A673 (cell line): ENCODE results near the gene ABCG1. TPM values are rescaled to one million over a fixed set of nuclear protein-coding genes. Genes with fewer than 3 reads are reported as not detected.

ENCODE experiments used
- BruUV-seq: library from RNA; stranded (reverse); fragments of 400-500 nt; replicated peaks from 2 replicates; lab custom pipeline; 2021; lab: Mats Ljungman, UMichigan
- CTCF ChIA-PET: fragments of 300-600 bp; sonication (Branson Sonifier 250); formaldehyde crosslinking; loops from one replicate; lab custom pipeline; 2022; ENCODE audit warnings: antibody characterized with exemption; lab: Charles Lee
- POLR2A ChIA-PET: fragments of 300-600 bp; sonication (Branson Sonifier 250); formaldehyde crosslinking; loops from one replicate; lab custom pipeline; 2022; ENCODE audit warnings: antibody characterized with exemption; ENCODE audit not compliant: low non-redundant PET; lab: Charles Lee
- DNase-seq: peaks from one replicate; pipeline ENCODE4 v3.0.0-alpha.2; 2015; ENCODE audit warnings: low spot score
- H3K27ac ChIP-seq: fragments of 200-600 bp; sonication (generic); 2 replicates; pipeline ENCODE4 v1.5.1; 2016; ENCODE audit warnings: mixed run types, low read depth, mild to moderate bottlenecking, mixed read lengths, antibody characterized with exemption, low read length; ENCODE audit not compliant: poor library complexity, severe bottlenecking
- H3K27me3 ChIP-seq: fragments of 200-600 bp; sonication (generic); replicated peaks from 2 replicates; pipeline ENCODE4 v1.6.1; 2017; ENCODE audit warnings: mixed run types, low read depth, mild to moderate bottlenecking, mixed read lengths, antibody characterized with exemption, low read length; ENCODE audit not compliant: insufficient read depth, poor library complexity
- H3K36me3 ChIP-seq: fragments of 200-600 bp; sonication (generic); 2 replicates; pipeline ENCODE4 v1.6.1; 2016; ENCODE audit warnings: mixed run types, mild to moderate bottlenecking, mixed read lengths, antibody characterized with exemption, low read length; ENCODE audit not compliant: insufficient read depth, poor library complexity, severe bottlenecking
- H3K4me1 ChIP-seq: fragments of 200-600 bp; sonication (generic); 2 replicates; pipeline ENCODE4 v1.6.1; 2017; ENCODE audit warnings: mixed run types, mild to moderate bottlenecking, mixed read lengths, antibody characterized with exemption, low read length; ENCODE audit not compliant: insufficient read depth, poor library complexity, severe bottlenecking
- H3K4me3 ChIP-seq: fragments of 200-600 bp; sonication (generic); 2 replicates; pipeline ENCODE4 v1.5.1; 2016; ENCODE audit warnings: low read depth, mixed run types, mild to moderate bottlenecking, mixed read lengths, low read length; ENCODE audit not compliant: poor library complexity, severe bottlenecking
- H3K9me3 ChIP-seq: fragments of 200-600 bp; sonication (generic); 2 replicates; pipeline ENCODE4 v1.6.1; 2016; ENCODE audit warnings: mixed run types, low read depth, mild to moderate bottlenecking, mixed read lengths, antibody characterized with exemption, low read length; ENCODE audit not compliant: poor library complexity, severe bottlenecking
- CTCF ChIP-seq: fragments of 300-800, 200-600 bp; sonication (generic); conservative IDR thresholded peaks from 2 replicates; pipeline ENCODE4 v1.5.1; 2017; ENCODE audit warnings: low read depth, mild to moderate bottlenecking, antibody characterized with exemption, low read length, moderate library complexity, mixed read lengths
- EZH2 ChIP-seq: fragments of 200-600 bp; sonication (generic); IDR thresholded peaks from 2 replicates; pipeline ENCODE4 v1.6.1; 2017; ENCODE audit warnings: borderline replicate concordance, low read depth, mild to moderate bottlenecking, mixed read lengths, antibody characterized with exemption, low read length; ENCODE audit not compliant: poor library complexity, severe bottlenecking
- intact Hi-C: fragments of 100-400 bp; cut with micrococcal nuclease; formaldehyde crosslinking; loops from one replicate; pipeline ENCODE4 v1.10.0; 2022; ENCODE audit not compliant: unreplicated experiment
- total RNA-seq: library from RNA; stranded (reverse); gene quantifications from 2 replicates; pipeline ENCODE4 v1.2.3, GENCODE V29; 2021

Gene ABCG1
- total RNA-seq, 1 experiment from 2014 or later = 3.4 TPM

- Histone ChIP-seq H3K4me1 (no peaks in the 10 kb centered on the region), H3K9me3 (no peaks in the 10 kb centered on the region), H3K27ac (no peak overlapping the region), H3K36me3 (no peaks in the 10 kb centered on the region), H3K4me3 (no peak overlapping the region), H3K27me3 (no peaks in the 10 kb centered on the region)
- no peak for TF ChIP-seq CTCF
- TF ChIP-seq EZH2 = no peak
- CTCF ChIA-PET = no interaction called here
- no TSS peak for BruUV-seq
- POLR2A ChIA-PET = no interaction called here
- intact Hi-C loops = no loop called here
- no peak for DNase-seq
Measured at GRCh38 chr21:42302794-42303193, 83.9 kb downstream of the ABCG1 start.

GRCh38 chr21:42303443-42303842 is 84.5 kb downstream of the ABCG1 start:
- no TSS peak for BruUV-seq
- Histone ChIP-seq H3K4me1 (no peaks in the 10 kb centered on the region), H3K9me3 (no peaks in the 10 kb centered on the region), H3K27ac (no peak overlapping the region), H3K27me3 (no peaks in the 10 kb centered on the region), H3K36me3 (no peaks in the 10 kb centered on the region), H3K4me3 (no peak overlapping the region)
- ChIA-PET POLR2A (no interaction called here), CTCF (no interaction called here)
- no peak for DNase-seq
- TF ChIP-seq CTCF = no peak
- no peak for TF ChIP-seq EZH2
- intact Hi-C loops = no loop called here

GRCh38 chr21:42304556-42305454 is 85.9 kb downstream of the ABCG1 start:
- CTCF ChIA-PET = no interaction called here
- intact Hi-C loops = loop anchor here (5.0 kb wide), 1 partner anchor 232 kb away; no protein-coding TSS in a partner anchor

More at GRCh38 chr21:42304556-42305454, 85.9 kb downstream of the ABCG1 start:
- no peak for DNase-seq
- no peak overlapping the region for H3K27ac ChIP-seq
- no peak for TF ChIP-seq EZH2
- TF ChIP-seq CTCF = no peak
- POLR2A ChIA-PET = no interaction called here
- no peaks in the 10 kb centered on the region for H3K4me1 ChIP-seq
- no peak overlapping the region for H3K4me3 ChIP-seq
- H3K9me3 ChIP-seq = no peaks in the 10 kb centered on the region
- no peaks in the 10 kb centered on the region for H3K27me3 ChIP-seq
- no TSS peak for BruUV-seq
- no peaks in the 10 kb centered on the region for H3K36me3 ChIP-seq
